Measurements from ENCODE around the gene SDR39U1. TPM values are rescaled to one million over a fixed set of nuclear protein-coding genes. Genes with fewer than 3 reads are reported as not detected.

Gene SDR39U1, protein sequence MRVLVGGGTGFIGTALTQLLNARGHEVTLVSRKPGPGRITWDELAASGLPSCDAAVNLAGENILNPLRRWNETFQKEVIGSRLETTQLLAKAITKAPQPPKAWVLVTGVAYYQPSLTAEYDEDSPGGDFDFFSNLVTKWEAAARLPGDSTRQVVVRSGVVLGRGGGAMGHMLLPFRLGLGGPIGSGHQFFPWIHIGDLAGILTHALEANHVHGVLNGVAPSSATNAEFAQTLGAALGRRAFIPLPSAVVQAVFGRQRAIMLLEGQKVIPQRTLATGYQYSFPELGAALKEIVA
- total RNA-seq = 4.5 and 5.1 TPM in 2 replicates

DNA sequence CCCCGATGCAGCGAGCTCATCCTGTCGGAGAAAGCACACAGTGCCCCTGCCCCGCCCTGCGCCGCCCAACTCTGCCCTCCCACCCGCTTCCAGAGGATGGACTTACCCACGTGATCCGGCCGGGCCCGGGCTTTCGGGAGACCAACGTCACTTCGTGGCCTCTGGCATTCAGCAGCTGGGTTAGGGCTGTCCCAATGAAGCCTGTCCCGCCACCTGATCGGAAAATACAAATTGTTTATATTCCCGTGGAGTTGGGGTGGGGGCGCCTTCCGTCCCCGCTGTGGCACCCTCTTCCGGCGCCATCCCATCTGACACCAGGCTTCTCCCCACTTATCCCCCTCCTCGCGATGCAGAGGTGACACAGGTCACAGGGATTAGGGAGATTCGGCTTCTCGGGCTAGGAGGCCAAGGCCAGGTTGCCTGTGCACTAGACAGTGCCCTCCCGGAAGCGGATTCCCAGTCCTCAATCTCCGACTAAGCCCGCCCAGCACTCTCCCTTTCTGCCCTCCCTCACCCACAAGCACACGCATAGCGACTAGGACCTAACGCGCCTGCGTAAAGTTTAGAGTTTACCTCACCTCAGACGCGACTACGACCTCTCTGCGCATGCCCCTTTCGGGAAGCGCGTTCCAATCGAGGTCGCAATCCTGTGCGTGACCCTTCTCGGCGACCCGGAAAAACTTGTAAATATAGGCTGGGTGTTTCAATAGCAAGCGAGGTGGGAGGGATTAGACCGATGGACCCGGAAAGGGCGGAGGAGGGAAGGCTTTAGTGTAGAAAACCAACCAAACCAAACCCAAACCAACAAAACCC is at the start of gene SDR39U1:
Gene SDR39U1, minus strand, starts transcription at position 537 of the 813 bp plus-strand sequence. Its CDS starts 7 bp downstream, at position 530.

DNA sequence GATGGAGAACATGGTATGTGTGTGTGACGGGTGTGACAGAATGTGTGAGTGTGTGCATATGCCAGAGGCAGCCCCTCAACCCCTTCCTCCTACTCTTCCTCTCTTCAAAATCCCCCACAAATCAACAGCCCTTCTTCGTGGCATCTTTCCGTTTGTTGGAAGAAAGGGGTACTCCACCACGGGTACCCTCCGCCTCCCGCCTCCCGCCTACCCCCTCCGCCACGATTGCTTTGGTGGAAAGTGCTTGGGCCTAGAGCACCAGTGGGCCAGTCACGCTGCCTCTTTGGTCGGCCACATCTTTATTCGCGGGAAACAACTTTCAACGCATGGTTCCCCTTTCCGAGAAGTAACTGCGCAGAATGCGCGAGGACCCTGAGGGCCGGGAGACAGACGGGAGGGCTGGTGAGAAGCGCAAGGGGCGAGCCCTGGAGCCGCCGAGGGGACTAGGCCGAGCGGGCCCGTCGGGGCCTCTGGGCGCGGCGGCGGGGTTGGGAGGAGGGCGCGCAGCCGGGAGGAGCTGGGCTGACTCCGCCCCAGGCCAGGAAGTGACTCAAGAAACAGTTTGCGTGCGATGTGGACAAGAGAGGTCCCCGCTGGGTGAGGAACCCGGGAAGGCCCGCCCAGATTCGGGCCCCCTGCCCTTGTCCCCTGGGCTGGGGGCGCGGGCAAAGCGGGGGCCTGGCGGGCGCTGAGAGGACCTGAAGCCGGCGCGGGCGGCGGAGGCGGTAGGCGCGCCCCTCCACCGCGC is 13.0 kb downstream of the SDR39U1 start, which contains the start of the genes CBLN3 and KHNYN:
Gene CBLN3, minus strand, starts transcription at position 274 of the 748 bp plus-strand sequence. CDS start 614 bp downstream, outside the sequence.
Gene KHNYN, plus strand, starts transcription at position 560 of the 748 bp plus-strand sequence. CDS start 777 bp downstream, outside the sequence.

GRCh38 chr14:24398653-24399446 is 43.7 kb downstream of the SDR39U1 start, which contains the start of gene NYNRIN:
NYNRIN (plus strand) TSS chr14:24399003; CDS start chr14:24399247, 244 bp downstream.

Other genes starting within 250 kb of the SDR39U1 start
- 63.9 and 79.9 TPM in 2 replicates for gene TM9SF1, start 247.3 kb downstream of the SDR39U1 start, total RNA-seq
- not detected in 2 replicates for gene TSSK4, start 237.1 kb downstream of the SDR39U1 start, total RNA-seq
- 32.8 and 40.7 TPM in 2 replicates for gene CHMP4A, start 229.3 kb downstream of the SDR39U1 start, total RNA-seq
- 10.8 and 14.7 TPM in 2 replicates for gene MDP1, start 226.7 kb downstream of the SDR39U1 start, total RNA-seq
- 91.6 and 113 TPM in 2 replicates for gene NEDD8, start 210.4 kb downstream of the SDR39U1 start, total RNA-seq
- gene GMPR2, start 209.8 kb downstream of the SDR39U1 start, total RNA-seq = 95.1 and 97.1 TPM in 2 replicates
- 53.1 and 287 TPM in 2 replicates for gene TINF2, start 200.2 kb downstream of the SDR39U1 start, total RNA-seq
- gene TGM1, start 179.6 kb downstream of the SDR39U1 start, total RNA-seq = 69.1 and 167 TPM in 2 replicates
- 53.9 and 65.1 TPM in 2 replicates for gene RABGGTA, start 171.2 kb downstream of the SDR39U1 start, total RNA-seq
- gene DHRS1, start 143.0 kb downstream of the SDR39U1 start, total RNA-seq = 23.0 and 29.4 TPM in 2 replicates
- 26.6 and 41.4 TPM in 2 replicates for gene NOP9, start 142.9 kb downstream of the SDR39U1 start, total RNA-seq
- gene CIDEB, start 134.8 kb downstream of the SDR39U1 start, total RNA-seq = 1.4 and 6.0 TPM in 2 replicates
- 30.3 and 32.5 TPM in 2 replicates for gene LTB4R2, start 132.6 kb downstream of the SDR39U1 start, total RNA-seq
- 13.5 and 13.6 TPM in 2 replicates for gene LTB4R, start 131.3 kb downstream of the SDR39U1 start, total RNA-seq
- 1.7 TPM in 1 of 2 replicates, not detected in the other for gene ADCY4, start 107.7 kb downstream of the SDR39U1 start, total RNA-seq
- gene RIPK3, start 102.8 kb downstream of the SDR39U1 start, total RNA-seq = 2.1 and 5.1 TPM in 2 replicates
- gene NFATC4, start 74.6 kb downstream of the SDR39U1 start, total RNA-seq = 10.6 and 17.3 TPM in 2 replicates
- gene NYNRIN, start 43.8 kb downstream of the SDR39U1 start, total RNA-seq = 7.0 and 8.4 TPM in 2 replicates
- 0.64 and 0.96 TPM in 2 replicates for gene CBLN3, start 13.1 kb downstream of the SDR39U1 start, total RNA-seq
- gene KHNYN, start 12.8 kb downstream of the SDR39U1 start, total RNA-seq = 95.7 and 155 TPM in 2 replicates
- gene CMA1, start 65.5 kb upstream of the SDR39U1 start, total RNA-seq = not detected in 2 replicates
- gene CTSG, start 133.5 kb upstream of the SDR39U1 start, total RNA-seq = not detected in 2 replicates
- not detected in 2 replicates for gene GZMH, start 166.9 kb upstream of the SDR39U1 start, total RNA-seq
- 0.21 TPM in 1 of 2 replicates, not detected in the other for gene GZMB, start 191.4 kb upstream of the SDR39U1 start, total RNA-seq

Measured in tracheal epithelial cell (primary cell).